ENCODE results near the gene IQCH.

- TF ChIP-seq EZH2 (optimal IDR thresholded peaks at IDR 0.05; ENCODE audit: low read depth, low read length) (no peak), CTCF (IDR thresholded peaks at IDR 0.05; ENCODE audit: low read length) (no peak), EZH2phosphoT487 (IDR thresholded peaks at IDR 0.05; ENCODE audit: low read length) (no peak)
Observed at GRCh38 chr15:67400890-67401289, 146.3 kb downstream of the IQCH start.
